B cell (primary cell): Measurements from ENCODE around the gene ADPRM. TPM values are rescaled to one million over a fixed set of nuclear protein-coding genes. Genes with fewer than 3 reads are reported as not detected.

Source experiments
- ATAC-seq: fragments of 200-7000 bp; cut with Tn5 transposase; one replicate; pipeline ENCODE4 v1.10.0; 2021; ENCODE audit warnings: low read depth, mild to moderate bottlenecking, moderate number of reproducible peaks, moderate library complexity
- CTCF ChIA-PET: fragments of 350-600 bp; sonication (Branson Sonifier 250); formaldehyde crosslinking; loops from one replicate; lab custom pipeline; 2021; ENCODE audit warnings: antibody characterized with exemption, inconsistent platforms; lab: Charles Lee
- POLR2A ChIA-PET: fragments of 350-600 bp; sonication (Branson Sonifier 250); formaldehyde crosslinking; loops from one replicate; lab custom pipeline; 2021; ENCODE audit warnings: antibody characterized with exemption; lab: Charles Lee
- DNase-seq: peaks from one replicate; pipeline ENCODE4 v3.0.0; 2013
- H2AFZ ChIP-seq: 2 replicates; pipeline ENCODE4 v1.6.1; 2012; ENCODE audit warnings: mild to moderate bottlenecking, low read depth, low read length; ENCODE audit not compliant: insufficient read depth, poor library complexity, severe bottlenecking
- H3K27ac ChIP-seq, 2 donors: 1 replicate in 1 of 2; 2 replicates in 1 of 2; pipeline ENCODE4 v1.5.1; 2012 to 2013; ENCODE audit warnings: low read length in 2 of 2, mild to moderate bottlenecking in 2 of 2, moderate library complexity in 1 of 2
- H3K27me3 ChIP-seq, 4 experiments: fragments of 200-600 bp in 1 of 4; sonication (generic) in 1 of 4; replicated peaks in 1 of 4; 1 replicate in 2 of 4; 2 replicates in 2 of 4; pipeline versions ENCODE4 v1.6.1 to v1.7.0; 2013 to 2016; ENCODE audit warnings: low read length in 3 of 4, mild to moderate bottlenecking in 2 of 4, mixed read lengths in 1 of 4, moderate library complexity in 1 of 4; ENCODE audit not compliant: insufficient read depth in 4 of 4, control insufficient read depth in 3 of 4; ENCODE audit errors: control extremely low read depth in 1 of 4
- H3K36me3 ChIP-seq, 2 experiments: replicated peaks in 1 of 2; 1 replicate in 1 of 2; 2 replicates in 1 of 2; pipeline versions ENCODE4 v1.6.1 to v1.7.1; 2013; ENCODE audit warnings: low read length in 1 of 2; ENCODE audit not compliant: insufficient read depth in 2 of 2, control insufficient read depth in 1 of 2; ENCODE audit errors: control extremely low read depth in 1 of 2, extremely low read depth in 1 of 2
- H3K4me1 ChIP-seq, 2 donors: fragments of 200-600 bp in 1 of 2; sonication (generic) in 1 of 2; 1 replicate in 1 of 2; 2 replicates in 1 of 2; pipeline versions ENCODE4 v1.5.1 to v1.6.1; 2013 to 2017; ENCODE audit warnings: low read length in 2 of 2; ENCODE audit not compliant: control insufficient read depth in 2 of 2, insufficient read depth in 2 of 2
- H3K4me2 ChIP-seq: replicated peaks from 2 replicates; pipeline ENCODE3; 2012; ENCODE audit warnings: mild to moderate bottlenecking, low read depth, low read length; ENCODE audit not compliant: poor library complexity, severe bottlenecking
- H3K4me3 ChIP-seq, 5 experiments: fragments of 200-600 bp in 1 of 5; sonication (generic) in 1 of 5; 1 replicate in 3 of 5; 2 replicates in 2 of 5; pipeline versions ENCODE4 v1.5.1 to v1.7.0; 2011 to 2016; ENCODE audit warnings: low read length in 4 of 5, mild to moderate bottlenecking in 4 of 5, low read depth in 2 of 5, control low read depth in 1 of 5, moderate library complexity in 1 of 5; ENCODE audit not compliant: insufficient read depth in 1 of 5; ENCODE audit errors: control extremely low read depth in 1 of 5, extremely low read depth in 1 of 5
- H3K79me2 ChIP-seq: fragments of 200-600 bp; sonication (generic); one replicate; pipeline ENCODE4 v1.6.0; 2016; ENCODE audit warnings: low read length; ENCODE audit not compliant: control insufficient read depth, insufficient read depth
- H3K9ac ChIP-seq: fragments of 200-600 bp; sonication (generic); 2 replicates; pipeline ENCODE4 v1.6.1; 2017; ENCODE audit warnings: mild to moderate bottlenecking, low read length, moderate library complexity
- H3K9me3 ChIP-seq, 3 donors: one replicate each; pipeline versions ENCODE4 v1.6.1 to v1.7.1; 2013; ENCODE audit warnings: low read length in 2 of 3; ENCODE audit not compliant: control insufficient read depth in 2 of 3, insufficient read depth in 1 of 3; ENCODE audit errors: control extremely low read depth in 1 of 3
- H4K20me1 ChIP-seq: 2 replicates; pipeline ENCODE4 v1.6.0; 2012; ENCODE audit warnings: mild to moderate bottlenecking, low read length; ENCODE audit not compliant: insufficient read depth, control insufficient read depth, poor library complexity, severe bottlenecking
- H3K27ac Mint-ChIP-seq: one replicate; pipeline ENCODE4 v1.8.0; 2021; ENCODE audit warnings: mixed read lengths
- H3K27me3 Mint-ChIP-seq: one replicate; pipeline ENCODE4 v1.8.0; 2021; ENCODE audit warnings: mixed read lengths
- H3K4me1 Mint-ChIP-seq: one replicate; pipeline ENCODE4 v1.8.0; 2021; ENCODE audit warnings: mixed read lengths
- H3K4me3 Mint-ChIP-seq: one replicate; pipeline ENCODE4 v1.8.0; 2021; ENCODE audit warnings: mixed read lengths
- H3K9me3 Mint-ChIP-seq: one replicate; pipeline ENCODE4 v1.8.0; 2022; ENCODE audit warnings: mixed read lengths; ENCODE audit not compliant: insufficient read depth
- CTCF ChIP-seq: fragments of 200-600 bp; IDR thresholded peaks from one replicate; pipeline ENCODE4 v1.8.0; 2022; ENCODE audit warnings: antibody characterized with exemption, mild to moderate bottlenecking
- EZH2 ChIP-seq: IDR thresholded peaks from 2 replicates; pipeline ENCODE4 v1.6.1; 2012; ENCODE audit warnings: borderline replicate concordance, low read depth, mild to moderate bottlenecking, moderate library complexity, low read length; ENCODE audit not compliant: insufficient read depth, poor library complexity, severe bottlenecking
- WGBS: methylation state at CpG from one replicate; pipeline ENCODE4 v1.1.5; 2013; ENCODE audit warnings: missing lambda C conversion rate; ENCODE audit not compliant: insufficient coverage; 5-methylcytosine and 5-hydroxymethylcytosine counted together
- intact Hi-C: fragments of 100-400 bp; cut with micrococcal nuclease; formaldehyde crosslinking; loops from one replicate; pipeline ENCODE4 v1.10.0; 2022
- polyA plus RNA-seq: library from polyadenylated mRNA; depleted of rRNA; stranded (reverse); fragments of >200 nt; gene quantifications from 2 replicates; pipeline ENCODE4 v1.2.3, GENCODE V29; 2012
- total RNA-seq, 2 donors: library from RNA; stranded (reverse); fragments of 120-200 nt in 1 of 2; gene quantifications; 1 replicate in 1 of 2; 2 replicates in 1 of 2; pipeline versions ENCODE4 v1.2.3 to v1.2.4, GENCODE V29; 2013 to 2022

ADPRM gene
- total and polyA plus RNA-seq, 2 donors (not counting 1 experiment from before 2014, with no cell fraction given): 24.3 to 29.1 TPM

- H3K9me3 ChIP-seq: no peaks in the 10 kb centered on the region
- H3K4me3 ChIP-seq: no peak overlapping the region
- no peaks in the 10 kb centered on the region for H3K36me3 ChIP-seq
- H2AFZ ChIP-seq: no peak overlapping the region
- no peak overlapping the region for H3K27ac ChIP-seq
- H3K4me1 ChIP-seq: no peaks in the 10 kb centered on the region
- H3K27me3 Mint-ChIP-seq: no peaks in the 10 kb centered on the region
- no peak for ATAC-seq
- intact Hi-C loops: no loop called here
- WGBS: 100% methylated on average over 2 of the region's 2 CpGs
- no peaks in the 10 kb centered on the region for H3K9me3 Mint-ChIP-seq
- no peaks in the 10 kb centered on the region for H3K79me2 ChIP-seq
- no peaks in the 10 kb centered on the region for H3K4me1 Mint-ChIP-seq
- H3K27me3 ChIP-seq: no peaks in the 10 kb centered on the region
- no peak for TF ChIP-seq CTCF
- TF ChIP-seq EZH2: no peak
- no peak overlapping the region for H3K4me3 Mint-ChIP-seq
- H3K9ac ChIP-seq: no peak overlapping the region
- H4K20me1 ChIP-seq: no peaks in the 10 kb centered on the region
- H3K4me2 ChIP-seq: no peak overlapping the region
- DNase-seq: no peak
- CTCF ChIA-PET: no interaction called here
- POLR2A ChIA-PET: no interaction called here
- no peak overlapping the region for H3K27ac Mint-ChIP-seq
Measured at GRCh38 chr17:10754109-10754508, 56.7 kb downstream of the ADPRM start.

GRCh38 chr17:10754861-10755591 lies 57.6 kb downstream of the ADPRM start:
- Mint-ChIP-seq H3K27me3 (no peaks in the 10 kb centered on the region), H3K4me1 (no peaks in the 10 kb centered on the region), H3K9me3 (no peaks in the 10 kb centered on the region), H3K27ac (no peak overlapping the region), H3K4me3 (no peak overlapping the region)
- Histone ChIP-seq H3K9ac (no peak overlapping the region), H3K4me3 (no peak overlapping the region), H3K27ac (no peak overlapping the region), H2AFZ (no peak overlapping the region), H3K4me2 (no peak overlapping the region), H4K20me1 (no peaks in the 10 kb centered on the region), H3K4me1 (no peaks in the 10 kb centered on the region), H3K79me2 (no peaks in the 10 kb centered on the region), H3K9me3 (no peaks in the 10 kb centered on the region), H3K27me3 (no peaks in the 10 kb centered on the region), H3K36me3 (no peaks in the 10 kb centered on the region)
- no peak for ATAC-seq
- TF ChIP-seq EZH2: no peak
- TF ChIP-seq CTCF: no peak
- no peak for DNase-seq
- intact Hi-C loops: no loop called here
- ChIA-PET POLR2A (no interaction called here), CTCF (no interaction called here)
- 93% methylated on average over 14 of the region's 14 CpGs for WGBS
